Body of pancreas (tissue), 4 donors: Measurements from ENCODE around the gene FCRLB.
"Not testable (repeated sequence)": the region's sequence is repeated elsewhere in the genome, so short reads cannot be mapped to it uniquely, and the experiment has no call there.

Experiments used
- CTCF ChIP-seq, 7 experiments: fragments of 450-650 bp in 4 of 7; fragments of 200-600 bp in 3 of 7; sonication (generic) in 3 of 7; IDR thresholded peaks; one replicate each; pipeline ENCODE4 v1.5.1; 2016 to 2019; ENCODE audit warnings: antibody characterized with exemption in 7 of 7
- POLR2A ChIP-seq, 3 donors: fragments of 450-650 bp; IDR thresholded peaks; one replicate each; pipeline ENCODE4 v1.6.1; 2016; ENCODE audit warnings: antibody characterized with exemption in 3 of 3, mild to moderate bottlenecking in 2 of 3

- not testable (repeated sequence) for TF ChIP-seq CTCF, POLR2A (IDR thresholded peaks at IDR 0.05)
Measured at GRCh38 chr1:161769673-161770045, 48.3 kb downstream of the FCRLB start.
